ENCODE data around the gene FBLN7.
"Not testable (repeated sequence)": the region's sequence is repeated elsewhere in the genome, so short reads cannot be mapped to it uniquely, and the experiment has no call there.

- not testable (repeated sequence) for TF ChIP-seq CTCF (IDR thresholded peaks at IDR 0.05; ENCODE audit: low read depth, low read length, missing input control); REST (IDR thresholded peaks at IDR 0.05); GABPA (IDR thresholded peaks at IDR 0.05 in 1 of 2, conservative IDR thresholded peaks at IDR 0.05 in 1 of 2); MAX (IDR thresholded peaks at IDR 0.05); TAF1 (conservative IDR thresholded peaks at IDR 0.05); YY1 (IDR thresholded peaks at IDR 0.05); ATF3 (IDR thresholded peaks at IDR 0.05); RAD21 (IDR thresholded peaks at IDR 0.05); EGR1 (IDR thresholded peaks at IDR 0.05; ENCODE audit: low read depth in 2 of 2); FOXA1 (IDR thresholded peaks at IDR 0.05); JUND (IDR thresholded peaks at IDR 0.05); HNF4G (IDR thresholded peaks at IDR 0.05); SP1 (IDR thresholded peaks at IDR 0.05)
Observed at GRCh38 chr2:112113354-112113753, 24.8 kb upstream of the FBLN7 start.
